ENCODE measurements around the gene WDR62.

WDR62 gene

DNA sequence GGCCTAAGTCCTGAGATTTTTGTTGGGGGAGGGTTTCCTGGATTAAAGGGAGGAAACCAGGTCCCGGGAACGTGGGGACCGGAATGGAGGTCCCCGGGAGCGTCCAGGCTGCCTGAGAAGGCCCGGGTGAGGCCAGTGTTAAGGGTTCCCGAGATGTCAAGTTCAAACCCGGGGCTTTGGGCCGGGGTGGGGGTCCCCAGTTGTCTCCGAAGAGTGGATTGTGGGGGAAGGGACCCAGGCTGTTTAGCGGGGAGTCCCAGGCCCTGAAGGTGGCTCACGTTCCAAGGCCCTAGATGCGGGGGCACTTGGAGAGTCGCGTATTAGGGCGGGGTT lies 97.3 kb downstream of the WDR62 start:
- CTCF ChIA-PET: no interaction called here
- H3K27ac ChIP-seq: peak overlapping the region; percentile 84
- TF ChIP-seq, protein P1, sequence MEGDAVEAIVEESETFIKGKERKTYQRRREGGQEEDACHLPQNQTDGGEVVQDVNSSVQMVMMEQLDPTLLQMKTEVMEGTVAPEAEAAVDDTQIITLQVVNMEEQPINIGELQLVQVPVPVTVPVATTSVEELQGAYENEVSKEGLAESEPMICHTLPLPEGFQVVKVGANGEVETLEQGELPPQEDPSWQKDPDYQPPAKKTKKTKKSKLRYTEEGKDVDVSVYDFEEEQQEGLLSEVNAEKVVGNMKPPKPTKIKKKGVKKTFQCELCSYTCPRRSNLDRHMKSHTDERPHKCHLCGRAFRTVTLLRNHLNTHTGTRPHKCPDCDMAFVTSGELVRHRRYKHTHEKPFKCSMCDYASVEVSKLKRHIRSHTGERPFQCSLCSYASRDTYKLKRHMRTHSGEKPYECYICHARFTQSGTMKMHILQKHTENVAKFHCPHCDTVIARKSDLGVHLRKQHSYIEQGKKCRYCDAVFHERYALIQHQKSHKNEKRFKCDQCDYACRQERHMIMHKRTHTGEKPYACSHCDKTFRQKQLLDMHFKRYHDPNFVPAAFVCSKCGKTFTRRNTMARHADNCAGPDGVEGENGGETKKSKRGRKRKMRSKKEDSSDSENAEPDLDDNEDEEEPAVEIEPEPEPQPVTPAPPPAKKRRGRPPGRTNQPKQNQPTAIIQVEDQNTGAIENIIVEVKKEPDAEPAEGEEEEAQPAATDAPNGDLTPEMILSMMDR (conservative IDR thresholded peaks at IDR 0.05; ENCODE audit: low read depth): no peak
- POLR2A ChIA-PET (ENCODE audit: low non-redundant PET): no interaction called here
- no peak for DNase-seq (ENCODE audit: low spot score)

DNA sequence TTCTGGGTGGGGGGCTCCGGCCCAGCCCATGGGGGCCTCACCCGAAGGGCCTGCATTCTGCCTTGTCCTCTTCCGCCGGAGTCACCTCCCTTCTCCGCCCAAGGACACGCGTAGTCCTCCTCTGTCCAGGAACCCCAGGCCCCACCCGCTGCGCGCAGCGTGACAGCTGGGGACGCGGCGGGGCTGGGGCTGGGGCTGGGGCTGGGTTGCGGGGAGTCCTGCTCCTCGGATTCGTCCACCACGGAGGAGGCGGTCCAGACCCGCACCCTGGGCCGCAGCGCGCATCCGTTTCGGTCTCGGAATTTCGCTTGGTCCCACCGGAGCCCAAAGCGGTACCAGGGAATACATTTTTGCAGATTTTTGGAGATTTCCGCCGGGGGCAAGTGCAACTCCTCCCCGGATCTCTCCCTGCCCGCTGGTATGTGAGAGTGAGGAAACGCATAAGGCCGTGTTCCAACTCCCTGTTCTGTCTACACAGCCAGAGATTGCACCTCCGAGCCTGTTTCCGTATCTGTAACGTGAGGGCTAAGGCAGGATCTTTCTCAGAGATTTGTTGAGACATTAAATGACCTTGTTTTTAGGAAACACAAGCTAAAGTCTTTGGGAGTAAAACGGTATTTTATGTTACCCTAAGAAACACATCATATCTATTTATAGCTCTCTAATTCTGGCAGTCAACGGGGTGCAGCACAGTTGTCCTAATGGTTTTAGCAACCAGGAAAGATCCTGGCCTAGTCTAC lies 97.8 kb downstream of the WDR62 start, which contains the start of gene COX7A1:
Gene COX7A1 (minus strand): TSS at position 96 of the 740 bp plus-strand sequence. CDS start 40 bp downstream, at position 56.
- ChIA-PET CTCF (no interaction called here), POLR2A (ENCODE audit: low non-redundant PET) (no interaction called here)
- DNase-seq (ENCODE audit: low spot score): no peak
- TF ChIP-seq, protein P1 (conservative IDR thresholded peaks at IDR 0.05; ENCODE audit: low read depth): no peak
- peak within 1 kb of the TSS; percentile 84 for H3K27ac ChIP-seq

DNA sequence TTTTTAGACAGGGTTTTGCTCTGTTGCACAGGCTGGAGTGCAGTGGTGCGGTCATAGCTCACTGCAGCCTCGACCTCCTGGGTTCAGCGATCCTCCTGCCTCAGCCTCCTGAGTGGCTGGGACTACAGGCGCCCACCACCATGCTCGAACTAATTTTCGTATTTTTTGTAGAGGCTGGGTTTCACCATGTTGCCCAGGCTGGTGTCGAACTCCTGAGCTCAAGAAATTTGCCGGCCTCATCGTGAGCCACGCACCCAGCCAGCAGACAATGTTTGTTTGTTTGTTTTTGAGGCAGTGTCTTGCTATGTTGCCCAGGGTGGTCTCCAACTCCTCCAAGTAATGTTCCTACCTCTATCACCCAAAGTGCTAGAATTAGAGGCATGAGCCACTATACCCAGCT lies 98.4 kb downstream of the WDR62 start:
- no peak for DNase-seq (ENCODE audit: low spot score)
- POLR2A ChIA-PET (ENCODE audit: low non-redundant PET): no interaction called here
- TF ChIP-seq, protein P1 (conservative IDR thresholded peaks at IDR 0.05; ENCODE audit: low read depth): no peak
- H3K27ac ChIP-seq: no peak overlapping the region
- CTCF ChIA-PET: no interaction called here
